Calu3 (cell line): Measurements from ENCODE around the gene GJD4. TPM values are rescaled to one million over a fixed set of nuclear protein-coding genes. Genes with fewer than 3 reads are reported as not detected.

Source experiments
- BruUV-seq: library from RNA; stranded (reverse); fragments of 400-500 nt; replicated peaks from 2 replicates; lab custom pipeline; 2021; lab: Mats Ljungman, UMichigan
- CTCF ChIA-PET: fragments of 300-600 bp; sonication (Branson Sonifier 250); formaldehyde crosslinking; loops from one replicate; lab custom pipeline; 2022; ENCODE audit warnings: antibody characterized with exemption; lab: Charles Lee
- DNase-seq: peaks from one replicate; pipeline ENCODE4 v3.0.0; 2022
- H3K27ac Mint-ChIP-seq: one replicate; pipeline ENCODE4 v1.8.0; 2022; ENCODE audit warnings: mixed read lengths; ENCODE audit not compliant: unreplicated experiment
- H3K27me3 Mint-ChIP-seq: one replicate; pipeline ENCODE4 v1.8.0; 2022; ENCODE audit warnings: mixed read lengths; ENCODE audit not compliant: unreplicated experiment
- H3K36me3 Mint-ChIP-seq: one replicate; pipeline ENCODE4 v1.8.0; 2022; ENCODE audit warnings: mild to moderate bottlenecking, moderate library complexity, mixed read lengths; ENCODE audit not compliant: insufficient read depth, unreplicated experiment
- H3K4me1 Mint-ChIP-seq: one replicate; pipeline ENCODE4 v1.8.0; 2022; ENCODE audit warnings: mild to moderate bottlenecking, low read depth, mixed read lengths; ENCODE audit not compliant: unreplicated experiment
- H3K4me3 Mint-ChIP-seq: one replicate; pipeline ENCODE4 v1.8.0; 2022; ENCODE audit warnings: mild to moderate bottlenecking, low read depth, moderate library complexity, mixed read lengths; ENCODE audit not compliant: unreplicated experiment
- H3K9me3 Mint-ChIP-seq: one replicate; pipeline ENCODE4 v1.8.0; 2022; ENCODE audit warnings: low read depth, mixed read lengths; ENCODE audit not compliant: unreplicated experiment
- intact Hi-C: fragments of 100-400 bp; cut with micrococcal nuclease; formaldehyde crosslinking; loops from one replicate; pipeline ENCODE4 v1.10.0; 2022; ENCODE audit not compliant: unreplicated experiment
- total RNA-seq: library from RNA; stranded (reverse); gene quantifications from 2 replicates; pipeline ENCODE4 v1.2.3, GENCODE V29; 2022
- TF ChIP-seq, protein P1 (sequence below): fragments of 200-600 bp; IDR thresholded peaks from one replicate; pipeline ENCODE4 v1.8.0; 2022; ENCODE audit warnings: antibody characterized with exemption; ENCODE audit not compliant: unreplicated experiment

Gene GJD4
- total RNA-seq, 1 experiment from 2014 or later, result not detected

DNA sequence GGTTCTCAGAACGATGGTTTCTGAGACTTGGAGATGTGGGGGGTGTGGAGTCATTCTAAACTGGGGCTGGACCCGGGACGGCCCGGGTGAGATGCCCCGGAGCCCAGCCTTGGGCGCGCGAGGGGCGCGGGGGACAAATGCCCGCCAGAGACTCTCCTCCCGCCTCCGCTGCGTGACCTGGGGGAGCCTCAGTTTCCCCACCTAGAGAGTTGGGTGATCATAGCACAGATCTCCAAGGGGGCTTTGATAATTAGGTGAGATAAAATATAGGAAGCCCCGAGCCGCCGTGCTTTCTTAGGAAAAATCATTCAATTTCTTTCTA, 37.6 kb downstream of the GJD4 start:
- BruUV-seq, result no TSS peak
- Mint-ChIP-seq H3K27me3 (peaks cover 21% of the 10 kb centered on the region), H3K4me1 (no peaks in the 10 kb centered on the region), H3K27ac (no peak overlapping the region), H3K36me3 (peaks cover 32% of the 10 kb centered on the region), H3K4me3 (peak overlapping the region; percentile 87), H3K9me3 (no peaks in the 10 kb centered on the region)
- intact Hi-C loops, result loop anchor here (1.0 kb wide), 1 partner anchor 139 kb away; no protein-coding TSS in a partner anchor
- CTCF ChIA-PET, result no interaction called here
- TF ChIP-seq, protein P1, sequence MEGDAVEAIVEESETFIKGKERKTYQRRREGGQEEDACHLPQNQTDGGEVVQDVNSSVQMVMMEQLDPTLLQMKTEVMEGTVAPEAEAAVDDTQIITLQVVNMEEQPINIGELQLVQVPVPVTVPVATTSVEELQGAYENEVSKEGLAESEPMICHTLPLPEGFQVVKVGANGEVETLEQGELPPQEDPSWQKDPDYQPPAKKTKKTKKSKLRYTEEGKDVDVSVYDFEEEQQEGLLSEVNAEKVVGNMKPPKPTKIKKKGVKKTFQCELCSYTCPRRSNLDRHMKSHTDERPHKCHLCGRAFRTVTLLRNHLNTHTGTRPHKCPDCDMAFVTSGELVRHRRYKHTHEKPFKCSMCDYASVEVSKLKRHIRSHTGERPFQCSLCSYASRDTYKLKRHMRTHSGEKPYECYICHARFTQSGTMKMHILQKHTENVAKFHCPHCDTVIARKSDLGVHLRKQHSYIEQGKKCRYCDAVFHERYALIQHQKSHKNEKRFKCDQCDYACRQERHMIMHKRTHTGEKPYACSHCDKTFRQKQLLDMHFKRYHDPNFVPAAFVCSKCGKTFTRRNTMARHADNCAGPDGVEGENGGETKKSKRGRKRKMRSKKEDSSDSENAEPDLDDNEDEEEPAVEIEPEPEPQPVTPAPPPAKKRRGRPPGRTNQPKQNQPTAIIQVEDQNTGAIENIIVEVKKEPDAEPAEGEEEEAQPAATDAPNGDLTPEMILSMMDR, result no peak
- DNase-seq, result no peak

DNA sequence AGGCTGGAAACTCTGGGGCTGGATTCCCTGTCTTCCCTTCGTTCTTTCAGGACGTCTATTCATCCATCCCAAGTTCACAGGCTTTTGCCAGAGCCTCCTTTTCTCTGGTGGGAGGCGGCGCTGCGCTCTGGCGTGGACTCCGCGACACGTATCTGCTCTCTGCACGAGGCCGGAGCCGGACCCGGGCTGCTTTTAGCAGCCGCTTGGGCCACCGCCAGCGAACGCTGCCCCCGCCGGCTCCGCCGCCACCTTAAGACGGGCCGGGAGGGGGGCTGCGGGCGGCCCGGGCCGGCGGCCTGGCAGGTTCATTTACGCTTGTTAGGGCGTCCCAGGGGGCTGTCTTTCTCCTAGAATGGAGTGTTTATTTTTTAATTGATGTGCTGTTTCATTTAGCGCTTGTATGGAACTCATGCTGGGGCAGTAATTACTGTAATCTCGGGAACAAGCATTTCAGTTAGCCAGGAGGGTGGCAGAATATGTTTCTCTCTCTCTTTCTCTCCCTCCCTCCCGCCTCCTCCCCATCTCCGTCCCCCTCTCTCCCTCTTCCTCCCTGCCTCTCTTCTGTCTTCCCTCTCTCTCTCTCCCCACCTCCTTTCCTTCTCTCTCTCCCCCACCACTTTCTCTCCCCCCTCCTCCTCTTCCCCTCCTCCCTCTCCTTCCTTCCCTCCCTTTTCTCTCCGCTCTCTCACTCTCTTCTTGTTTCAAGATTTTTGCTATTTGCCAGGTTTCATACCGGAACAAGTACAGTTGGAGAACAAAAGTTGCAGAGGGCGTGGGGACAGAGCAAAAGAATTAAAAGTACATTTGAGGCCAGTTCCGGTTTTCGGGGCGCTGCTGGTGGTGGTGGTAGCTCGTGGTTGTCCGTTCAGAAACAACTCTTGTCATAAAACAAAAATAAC, 38.3 kb downstream of the GJD4 start:
- Mint-ChIP-seq H3K27ac (no peak overlapping the region), H3K4me3 (peak overlapping the region; percentile 87), H3K36me3 (peaks cover 32% of the 10 kb centered on the region), H3K9me3 (no peaks in the 10 kb centered on the region), H3K4me1 (no peaks in the 10 kb centered on the region), H3K27me3 (peaks cover 21% of the 10 kb centered on the region)
- intact Hi-C loops, result no loop called here
- CTCF ChIA-PET, result interaction anchor here (0.8 kb wide), 1 partner anchor 1230 kb away, joined by 16 read pairs; no protein-coding TSS in a partner anchor
- no TSS peak for BruUV-seq
- TF ChIP-seq, protein P1, result no peak
- DNase-seq, result peak; percentile 32

DNA sequence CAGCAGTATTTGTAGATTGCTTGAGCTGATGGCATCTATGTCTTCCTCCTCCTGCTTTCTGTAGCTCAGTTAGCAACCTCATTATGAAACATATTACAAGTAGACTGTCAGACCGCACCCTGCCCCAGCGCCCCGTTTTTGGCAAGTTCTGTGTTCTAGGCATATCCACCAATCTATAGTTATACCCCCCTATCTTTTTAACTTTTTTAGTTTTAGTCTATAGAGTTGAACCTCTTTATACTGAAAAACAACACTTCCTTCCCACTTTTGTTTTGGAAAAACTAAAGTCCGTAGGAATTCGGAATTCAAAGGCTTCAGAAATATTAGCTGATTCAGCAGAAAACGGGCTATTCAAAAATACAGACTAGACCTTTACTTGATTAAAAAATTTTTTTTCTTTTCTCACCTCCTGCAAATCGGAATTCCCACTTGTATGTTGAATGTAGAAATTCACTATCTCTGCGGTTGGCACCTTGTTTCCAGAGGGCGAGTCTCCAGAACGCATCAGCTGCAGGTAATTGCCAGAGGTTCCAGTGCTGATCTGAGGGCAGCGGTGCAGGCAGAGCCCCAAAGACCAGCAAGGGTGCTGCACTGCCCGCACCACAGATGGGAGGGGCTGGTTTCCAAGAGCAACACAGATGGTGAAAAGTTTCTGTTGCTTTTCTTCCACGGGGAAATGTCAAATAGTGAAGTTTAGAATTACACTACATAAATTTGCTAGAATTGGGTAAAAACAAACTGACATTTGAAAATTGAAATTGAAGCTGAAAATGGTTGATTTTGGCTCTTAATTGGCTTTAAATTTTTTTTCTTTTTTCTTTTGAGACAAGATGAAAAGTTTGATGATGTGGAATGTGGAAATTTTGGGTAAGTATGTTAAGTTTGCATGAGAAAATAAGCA, 39.2 kb downstream of the GJD4 start:
- Mint-ChIP-seq H3K4me1 (no peaks in the 10 kb centered on the region), H3K4me3 (peak overlapping the region; percentile 87), H3K9me3 (no peaks in the 10 kb centered on the region), H3K27me3 (peaks cover 21% of the 10 kb centered on the region), H3K36me3 (peaks cover 32% of the 10 kb centered on the region), H3K27ac (no peak overlapping the region)
- TF ChIP-seq, protein P1, result no peak
- intact Hi-C loops, result no loop called here
- CTCF ChIA-PET, result interaction anchor here (0.8 kb wide), 1 partner anchor 1229 kb away, joined by 16 read pairs; no protein-coding TSS in a partner anchor
- BruUV-seq, result no TSS peak
- DNase-seq, result no peak

DNA sequence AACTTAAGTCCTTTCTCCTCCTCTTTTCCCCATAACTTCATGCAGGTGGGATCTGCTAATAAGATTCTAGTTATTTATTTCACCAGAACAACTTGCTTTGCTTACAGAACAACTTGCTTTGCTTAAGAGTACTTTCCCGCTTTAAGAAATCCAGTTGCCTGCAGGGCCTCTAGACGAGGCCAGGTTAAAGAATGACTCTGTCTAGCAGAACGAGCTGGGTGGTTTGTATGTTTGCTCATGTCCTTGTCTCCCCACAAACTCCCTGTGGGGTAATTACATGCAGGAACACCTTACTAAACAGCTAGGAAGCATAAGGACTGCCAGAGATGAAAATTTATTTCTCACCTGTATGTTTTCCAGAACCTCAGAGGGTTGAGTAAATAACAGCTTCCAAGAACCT, 45.8 kb downstream of the GJD4 start:
- intact Hi-C loops, result no loop called here
- TF ChIP-seq, protein P1, result no peak
- H3K4me1 Mint-ChIP-seq, result no peaks in the 10 kb centered on the region
- DNase-seq, result no peak
- no peak overlapping the region for H3K27ac Mint-ChIP-seq
- H3K4me3 Mint-ChIP-seq, result no peak overlapping the region
- peaks cover 13% of the 10 kb centered on the region for H3K27me3 Mint-ChIP-seq
- H3K9me3 Mint-ChIP-seq, result no peaks in the 10 kb centered on the region
- BruUV-seq, result no TSS peak
- CTCF ChIA-PET, result interaction anchor here (0.6 kb wide), 1 partner anchor 95 kb away, joined by 7 read pairs; no protein-coding TSS in a partner anchor
- no peaks in the 10 kb centered on the region for H3K36me3 Mint-ChIP-seq
